SH-SY5Y (cell line): ENCODE measurements around the gene BACE1.

Experiments
- GATA2 ChIP-seq: IDR thresholded peaks from 2 replicates; pipeline ENCODE4 v1.6.1; 2011; ENCODE audit warnings: mild to moderate bottlenecking, low read depth, low read length
- GATA3 ChIP-seq: IDR thresholded peaks from 2 replicates; pipeline ENCODE4 v1.6.1; 2011; ENCODE audit warnings: low read depth, mild to moderate bottlenecking, low read length, moderate library complexity

GRCh38 chr11:117296881-117297280 lies 19.2 kb downstream of the BACE1 start:
- TF ChIP-seq GATA2 (no peak), GATA3 (no peak)
